ENCODE data around the gene RUBCN. TPM values are rescaled to one million over a fixed set of nuclear protein-coding genes. Genes with fewer than 3 reads are reported as not detected.
"Not testable (repeated sequence)": the region's sequence is repeated elsewhere in the genome, so short reads cannot be mapped to it uniquely, and the experiment has no call there.

The RUBCN gene
- total RNA-seq, 1 donor from 2014 or later = 5.1 TPM

DNA sequence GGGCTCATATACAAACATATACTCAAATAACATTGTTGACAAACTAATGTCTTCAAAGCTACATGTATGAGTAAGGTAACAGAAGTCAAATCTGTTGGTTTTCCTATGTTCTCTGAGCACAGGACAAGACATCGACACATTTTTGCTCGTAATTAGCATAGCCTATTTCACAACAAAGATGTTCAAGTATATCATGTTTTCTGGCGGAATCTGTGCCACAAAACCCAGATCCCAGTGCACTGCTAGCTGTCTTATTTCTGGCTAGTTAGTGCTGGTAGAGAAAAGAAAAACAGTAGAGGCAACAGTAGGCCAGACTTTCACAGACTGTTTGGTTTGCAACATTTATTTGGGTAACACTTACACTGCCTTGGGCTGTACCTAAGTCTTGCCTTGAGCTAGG, 51.2 kb downstream of the RUBCN start:
- DNase-seq (ENCODE audit: low read depth in 2 of 2) = no peak

DNA sequence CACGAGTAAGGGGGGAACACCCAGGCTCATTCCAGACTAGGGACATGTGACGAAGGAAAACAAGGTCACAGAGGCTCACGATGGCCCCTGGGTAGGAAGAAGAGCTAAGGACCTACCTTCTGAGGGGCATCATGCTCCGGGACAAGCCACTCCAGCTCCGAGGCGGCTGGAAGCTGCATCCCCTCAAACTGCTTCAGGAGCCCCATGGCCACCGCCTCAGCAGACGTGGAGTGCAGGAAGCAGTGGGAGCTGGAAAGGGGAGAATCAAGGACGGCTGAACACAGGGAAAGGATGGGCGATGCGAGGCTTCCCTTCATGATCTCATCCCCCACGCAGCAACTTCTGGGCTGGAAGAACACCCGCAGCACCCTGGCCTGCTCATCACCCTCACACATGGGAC, 53.5 kb downstream of the RUBCN start:
- no peak for DNase-seq (ENCODE audit: low read depth in 2 of 2)

DNA sequence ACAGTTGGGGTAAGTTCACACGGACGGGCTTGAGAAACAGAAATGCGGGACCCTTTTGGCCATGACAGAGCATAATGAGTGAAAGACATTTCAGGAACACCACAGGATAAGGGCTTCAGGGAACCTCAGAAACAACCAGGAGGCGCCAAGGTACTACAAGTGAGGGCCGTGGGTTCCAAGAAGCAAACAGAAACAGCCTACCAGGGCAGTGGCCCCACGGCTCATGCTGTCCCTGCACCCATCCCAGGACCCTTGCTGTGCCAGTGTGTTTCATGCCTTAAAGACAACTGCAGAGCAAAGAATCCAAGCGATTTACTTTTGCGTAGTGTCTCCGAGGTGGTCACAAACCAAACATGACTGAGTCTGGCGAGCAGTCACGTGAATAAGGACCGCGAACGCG, 54.0 kb downstream of the RUBCN start:
- DNase-seq (ENCODE audit: low read depth in 2 of 2) = no peak

DNA sequence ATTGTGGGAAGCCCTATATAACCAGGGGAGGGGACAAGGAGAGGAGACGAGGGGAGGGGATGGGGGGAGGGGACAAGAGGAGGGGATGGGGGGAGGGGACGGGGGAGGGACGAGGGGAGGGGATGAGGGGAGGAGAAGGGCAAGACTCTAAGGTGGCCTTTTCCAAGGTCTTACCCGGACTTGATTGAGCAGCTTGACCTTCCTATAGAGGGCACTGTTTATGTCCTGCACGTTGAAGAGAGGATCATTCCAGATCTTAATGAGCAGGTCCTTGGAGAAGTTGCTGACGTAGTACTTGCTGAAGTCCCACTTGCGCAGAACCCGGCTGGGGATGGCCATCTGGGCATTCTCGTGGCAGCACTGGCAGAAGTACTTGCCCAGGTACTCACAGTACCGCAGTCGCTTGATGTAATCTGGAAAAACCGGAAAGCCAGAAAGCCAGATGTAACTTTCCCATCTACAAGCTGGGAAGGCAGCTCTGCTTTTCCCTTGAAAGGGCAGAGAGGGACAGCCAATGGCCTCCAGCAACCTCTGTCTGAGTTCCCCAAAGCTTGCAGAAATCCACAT, 55.7 kb downstream of the RUBCN start:
- no peak for DNase-seq (ENCODE audit: low read depth in 2 of 2)

DNA sequence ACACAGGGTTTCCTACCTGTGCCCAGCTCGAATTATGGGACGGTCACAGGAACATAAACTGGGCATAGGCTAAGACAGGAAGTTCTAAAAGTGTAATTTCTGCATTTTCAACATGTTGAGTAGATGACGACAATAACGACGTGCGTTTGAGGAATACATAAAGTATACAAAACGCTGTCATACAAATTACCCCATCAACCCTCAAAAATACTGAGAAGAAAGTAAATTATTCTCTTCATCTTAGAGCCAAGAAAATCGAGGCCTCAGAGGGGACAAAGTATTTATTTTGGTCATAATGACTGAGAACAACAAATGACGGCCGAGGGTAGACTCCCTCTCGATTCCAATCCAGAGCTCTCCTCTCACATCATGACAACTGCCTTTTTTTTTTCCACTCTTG, 60.8 kb downstream of the RUBCN start:
- no peak for DNase-seq (ENCODE audit: low read depth in 2 of 2)

DNA sequence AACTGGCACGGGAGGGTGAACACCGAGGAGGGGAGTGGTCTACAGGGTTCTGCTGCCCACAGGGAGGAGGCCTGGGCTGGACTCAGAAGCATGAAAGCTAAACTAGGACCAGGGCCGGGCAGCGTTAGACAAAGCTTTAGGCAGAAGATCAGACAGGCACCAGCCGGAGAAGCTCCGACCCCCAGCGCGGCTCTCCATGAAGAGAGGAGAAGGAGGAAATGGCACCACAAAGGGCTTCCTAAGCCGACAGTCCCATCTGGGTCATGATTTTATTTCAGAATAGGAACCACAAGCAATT, 61.2 kb downstream of the RUBCN start:
- no peak for DNase-seq (ENCODE audit: low read depth in 2 of 2)

DNA sequence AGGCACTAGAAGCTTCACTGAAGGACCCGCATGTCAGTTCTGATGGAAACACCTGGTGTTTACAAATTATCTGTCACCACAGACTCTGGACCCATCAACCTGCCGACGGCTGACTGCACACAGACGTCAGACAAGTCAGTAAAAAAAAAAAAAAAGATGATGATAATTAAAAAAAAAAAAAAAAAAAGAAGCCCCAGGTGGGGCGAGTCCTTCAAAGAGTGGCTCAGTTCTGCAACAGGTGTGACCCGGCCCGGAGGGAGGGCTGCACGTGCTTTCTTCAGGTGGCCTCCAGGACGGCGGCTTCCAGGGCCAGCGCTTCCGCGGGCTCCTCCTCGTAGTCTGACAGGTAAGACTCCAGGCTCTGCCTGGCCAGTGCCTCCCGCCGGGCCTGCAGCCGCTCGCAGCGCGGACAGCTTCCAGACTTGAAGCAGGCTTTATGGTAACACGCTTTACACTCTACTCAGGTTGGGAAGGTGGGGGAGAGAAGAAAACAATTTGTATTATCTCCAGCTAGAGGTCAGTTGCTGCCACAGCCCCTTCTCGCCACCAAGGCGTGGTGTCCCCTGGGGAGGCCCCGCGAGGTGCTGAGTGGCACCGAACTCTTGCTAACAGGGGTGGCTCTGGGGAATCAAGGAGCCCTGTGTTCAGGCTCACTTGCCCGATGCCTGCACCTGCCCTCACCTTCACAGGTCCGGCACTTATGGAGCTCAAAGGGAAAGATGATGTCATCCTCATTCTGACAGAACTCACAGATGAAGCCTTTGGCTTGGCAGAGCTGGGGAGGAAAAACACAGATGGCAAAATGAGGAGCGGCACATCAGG, 61.8 kb downstream of the RUBCN start:
- no peak for DNase-seq (ENCODE audit: low read depth in 2 of 2)

DNA sequence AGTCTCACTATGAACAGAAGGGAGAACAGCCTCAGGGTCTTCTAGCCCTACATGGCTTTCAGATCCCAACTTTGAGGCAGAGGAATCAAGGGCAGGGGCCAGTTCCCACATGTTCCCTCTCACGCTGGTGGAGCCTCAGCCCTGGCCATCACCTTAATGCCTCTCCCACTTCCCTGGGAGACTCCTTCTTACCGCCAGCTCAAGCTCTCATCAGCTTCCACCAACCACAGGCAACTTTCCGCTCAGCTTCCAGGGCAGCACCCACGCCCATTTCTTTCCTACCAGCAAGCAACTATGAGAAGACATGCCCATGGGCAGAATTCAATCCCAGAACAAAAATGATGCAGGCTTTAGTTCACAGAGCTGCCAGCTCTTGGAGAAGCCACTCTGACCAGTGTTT, 63.5 kb downstream of the RUBCN start:
- no peak for DNase-seq (ENCODE audit: low read depth in 2 of 2)

DNA sequence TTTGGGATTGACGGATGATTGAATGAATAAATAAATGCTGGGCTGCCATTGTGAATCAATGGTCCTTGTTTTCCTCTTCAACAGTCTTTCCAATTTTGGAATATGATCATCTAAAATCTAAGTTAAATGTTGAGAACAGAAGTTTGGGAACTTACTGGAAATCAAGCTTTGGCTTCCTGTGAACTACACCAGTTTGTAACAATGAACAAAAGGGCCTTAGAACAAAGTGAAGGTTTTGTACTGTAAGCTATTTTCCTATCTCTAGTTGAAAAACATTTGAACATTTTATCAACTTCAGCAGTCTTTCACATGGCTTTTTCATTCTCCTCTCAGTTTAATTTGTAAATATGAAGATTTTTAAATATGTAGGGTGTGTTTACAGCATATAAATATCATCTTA, 66.3 kb downstream of the RUBCN start:
- DNase-seq (ENCODE audit: low read depth in 2 of 2) = no peak

DNA sequence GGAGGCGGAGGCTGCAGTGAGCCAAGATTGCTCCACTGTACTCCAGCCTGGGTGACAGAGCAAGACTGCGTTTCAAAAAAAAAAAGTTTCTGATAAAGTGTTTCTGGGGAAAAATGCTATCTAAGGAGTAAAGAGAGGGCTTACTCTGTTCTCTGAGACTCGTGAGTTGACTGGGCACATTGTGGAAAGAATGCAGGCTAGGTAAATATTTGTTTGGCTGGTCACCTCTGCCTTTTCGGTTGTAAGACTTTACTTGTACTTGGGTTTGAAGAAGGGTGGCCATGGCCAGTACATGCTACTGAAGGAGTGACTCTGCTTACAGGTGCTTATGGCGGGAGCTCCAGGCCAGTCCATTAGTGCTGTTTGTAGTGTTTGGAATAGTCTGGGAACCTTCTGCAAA, 68.7 kb downstream of the RUBCN start:
- no peak for DNase-seq (ENCODE audit: low read depth in 2 of 2)

DNA sequence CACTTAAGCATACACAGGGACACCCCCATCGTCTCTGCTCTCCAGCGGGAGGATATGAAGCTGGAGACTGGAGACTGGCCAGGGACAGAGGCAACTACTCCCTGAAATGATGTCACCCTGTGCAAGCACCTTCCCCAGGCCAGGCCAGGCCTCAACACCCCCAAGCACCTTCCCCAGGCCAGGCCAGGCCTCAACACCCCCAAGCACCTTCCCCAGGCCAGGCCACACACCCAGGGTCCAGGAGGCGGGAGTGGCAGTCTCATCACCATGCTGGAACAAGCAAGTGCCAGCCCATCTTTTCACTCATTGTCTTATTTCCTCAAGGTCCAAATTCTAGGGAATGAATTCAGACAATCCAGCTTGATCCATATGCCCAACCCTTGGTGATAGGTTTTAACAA, 69.4 kb downstream of the RUBCN start:
- DNase-seq (ENCODE audit: low read depth in 2 of 2) = not testable (repeated sequence)

DNA sequence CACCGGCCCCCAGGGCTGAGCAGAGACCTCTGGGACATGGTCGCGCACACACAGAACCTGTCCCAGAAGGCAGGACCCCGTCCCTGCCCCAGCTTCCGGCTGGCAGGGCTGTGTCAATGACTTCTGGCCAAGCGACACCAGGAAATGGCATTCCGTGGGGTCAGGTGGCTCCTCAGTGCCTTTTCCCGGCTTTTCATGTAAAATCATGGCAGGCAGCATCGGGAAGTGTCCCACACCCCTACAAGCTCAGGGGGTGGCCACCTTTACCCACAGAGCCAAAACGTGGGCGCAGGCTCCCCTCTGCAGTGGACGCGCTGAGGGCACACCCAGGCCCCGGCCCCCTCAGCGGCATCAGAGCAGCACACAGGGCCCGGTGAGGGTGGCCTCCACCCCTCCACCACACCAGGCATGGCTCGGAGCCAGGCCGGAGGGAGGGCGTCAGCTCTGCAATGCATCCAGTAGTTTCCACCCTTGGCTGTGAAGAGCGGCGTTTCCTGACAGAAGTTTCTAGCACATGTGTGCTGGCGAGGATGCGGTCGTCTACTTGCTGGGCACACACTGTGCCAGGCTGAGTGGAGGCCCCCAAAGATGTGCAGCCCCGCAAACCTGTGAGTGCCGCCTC, 70.4 kb downstream of the RUBCN start:
- DNase-seq (ENCODE audit: low read depth in 2 of 2) = not testable (repeated sequence)

DNA sequence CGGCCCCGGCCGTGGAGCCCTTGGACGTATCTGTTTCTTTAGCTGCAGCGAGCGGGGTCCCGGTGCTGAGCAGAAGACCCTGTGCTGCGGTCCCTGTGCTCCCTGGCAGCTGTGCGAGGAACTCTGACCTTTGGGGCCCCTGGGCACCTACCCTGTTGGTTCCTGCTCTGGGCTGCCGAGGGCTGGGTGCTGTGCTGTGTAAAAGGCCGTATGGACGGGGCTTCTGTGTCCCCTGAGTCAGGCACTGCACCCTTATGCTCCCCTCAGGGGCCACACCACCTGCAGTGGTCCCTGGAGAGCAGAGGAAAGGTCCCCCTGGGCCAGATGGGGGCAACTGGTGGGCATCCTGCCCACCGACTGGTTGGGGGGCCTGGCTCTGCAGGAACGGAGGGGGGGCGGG, 71.2 kb downstream of the RUBCN start:
- not testable (repeated sequence) for DNase-seq (ENCODE audit: low read depth in 2 of 2)

DNA sequence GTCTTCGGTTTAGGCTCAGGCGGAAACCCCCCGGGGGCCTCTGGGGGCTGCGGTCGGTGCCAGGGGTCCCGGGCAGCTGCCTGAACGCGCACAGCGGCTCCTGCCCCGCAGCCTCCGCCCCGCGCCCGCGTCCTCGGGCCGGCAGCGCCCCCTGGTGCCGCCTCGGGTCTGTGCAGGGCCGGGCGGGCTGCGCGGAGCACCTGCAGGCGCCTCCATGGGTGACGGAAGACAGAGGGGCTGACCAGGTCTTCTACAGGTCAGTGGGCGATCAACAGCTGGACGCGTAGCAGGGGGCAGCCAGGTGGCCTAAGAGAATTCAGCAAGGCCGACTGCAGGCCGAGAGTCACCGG, 71.6 kb downstream of the RUBCN start:
- DNase-seq (ENCODE audit: low read depth in 2 of 2) = not testable (repeated sequence)

DNA sequence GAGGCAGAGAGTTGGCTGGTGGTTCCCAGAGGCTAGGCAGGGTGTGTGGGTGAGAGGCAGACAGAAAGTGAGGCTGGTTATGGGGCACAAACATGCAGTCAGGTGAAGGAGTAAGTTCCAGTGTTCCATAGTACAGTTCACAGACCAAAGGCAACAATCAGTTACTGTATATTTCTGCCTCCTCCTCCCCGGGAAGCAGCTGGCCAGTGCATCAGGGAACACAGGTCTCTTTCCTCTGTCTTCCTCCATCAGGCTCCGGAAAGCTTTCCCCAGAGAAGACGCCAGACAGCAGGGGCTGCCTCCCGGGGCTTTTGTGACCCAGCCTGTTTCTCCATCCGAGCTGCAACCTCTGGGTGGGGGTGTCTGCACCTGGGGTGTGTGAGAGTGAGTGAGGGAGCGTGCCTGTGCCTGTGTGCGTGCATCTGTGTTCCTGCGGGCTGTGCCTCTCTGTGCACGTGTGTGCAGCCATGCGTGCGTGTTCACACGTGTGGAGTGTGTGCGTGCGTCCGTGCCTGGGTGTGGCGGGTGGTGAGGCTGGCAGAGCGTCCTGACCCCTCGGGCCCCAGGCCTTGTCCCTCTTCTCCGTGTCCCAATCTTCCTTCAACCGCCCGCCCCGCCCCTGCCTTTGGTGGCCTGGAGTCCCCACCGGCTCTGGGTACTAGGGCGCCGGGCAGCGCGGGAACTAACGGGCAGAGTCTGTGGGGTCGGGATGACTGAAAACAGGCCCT, 72.1 kb downstream of the RUBCN start:
- not testable (repeated sequence) for DNase-seq (ENCODE audit: low read depth in 2 of 2)

DNA sequence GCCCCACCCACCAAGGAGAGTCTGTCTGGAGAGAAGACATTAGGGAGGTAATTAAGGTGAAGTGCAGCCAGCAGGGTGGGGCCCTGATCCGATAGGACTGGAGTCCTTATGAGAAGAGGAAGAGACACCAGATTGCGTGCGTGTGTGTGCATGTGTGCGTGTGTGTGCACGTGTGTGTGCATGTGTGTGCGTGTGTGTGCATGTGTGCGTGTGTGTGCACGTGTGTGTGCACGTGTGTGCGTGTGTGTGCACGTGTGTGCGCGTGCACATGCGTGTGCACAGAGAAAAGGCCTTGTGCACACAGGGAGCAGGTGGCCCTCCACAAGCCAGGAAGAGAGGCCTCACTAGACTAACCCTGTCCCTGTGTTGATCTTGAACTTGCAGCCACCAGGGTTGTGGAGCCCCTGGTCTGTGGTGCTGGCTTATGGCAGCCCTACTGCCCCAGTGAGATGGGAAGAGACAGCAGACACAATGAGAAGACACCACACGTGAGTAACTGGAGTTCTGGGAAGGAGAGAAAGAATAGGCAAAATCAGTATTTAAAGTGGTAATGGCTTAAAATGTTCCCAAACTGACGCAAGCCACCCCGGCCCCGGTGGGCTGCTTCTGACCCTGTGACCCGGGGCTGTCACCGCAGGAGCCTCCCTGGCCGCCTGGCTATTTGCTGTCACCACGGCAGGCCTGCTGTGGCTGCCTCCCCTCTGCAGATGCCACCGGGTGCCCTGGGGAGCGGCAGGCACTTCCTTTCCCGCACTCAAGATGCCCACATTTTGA, 73.2 kb downstream of the RUBCN start:
- not testable (repeated sequence) for DNase-seq (ENCODE audit: low read depth in 2 of 2)

DNA sequence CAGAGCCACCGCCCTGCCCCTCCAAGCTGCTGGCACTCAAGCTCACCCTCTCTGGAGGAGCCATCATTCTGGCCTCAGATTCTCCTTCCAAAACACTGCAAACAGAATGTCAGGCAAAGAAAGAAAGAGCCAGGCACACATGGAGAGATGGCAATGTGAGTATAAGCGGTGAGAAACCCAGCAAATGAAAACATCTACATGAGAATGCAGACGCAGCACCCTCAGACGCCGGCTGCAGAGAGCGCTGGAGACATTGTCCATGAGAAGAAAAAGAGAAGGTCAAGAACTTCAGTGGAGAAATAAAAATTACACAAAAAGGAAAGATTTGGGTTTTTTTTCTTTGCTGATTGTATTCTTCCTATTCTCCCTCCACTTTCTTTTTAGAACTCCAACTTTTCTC, 74.4 kb downstream of the RUBCN start:
- not testable (repeated sequence) for DNase-seq (ENCODE audit: low read depth in 2 of 2)

DNA sequence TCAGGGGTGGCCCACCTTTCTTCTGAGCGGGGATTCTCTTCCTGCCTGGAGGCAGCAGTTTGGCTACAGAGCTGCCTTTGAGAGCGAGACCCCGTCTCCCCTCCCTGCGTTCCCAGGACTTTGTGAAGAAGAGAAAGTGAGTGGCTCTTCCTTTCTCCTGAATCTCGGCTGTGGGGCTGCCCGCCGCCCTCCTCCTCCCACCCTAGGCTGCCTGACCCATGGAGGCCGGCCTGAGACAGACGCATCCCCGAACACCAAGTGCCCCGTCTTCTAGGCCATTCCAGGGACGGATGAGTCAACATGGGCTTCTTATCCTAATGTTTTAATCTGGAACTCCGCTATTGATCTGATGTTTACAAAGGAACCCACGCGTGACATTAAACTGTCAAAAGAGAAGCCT, 74.8 kb downstream of the RUBCN start:
- DNase-seq (ENCODE audit: low read depth in 2 of 2) = not testable (repeated sequence)

DNA sequence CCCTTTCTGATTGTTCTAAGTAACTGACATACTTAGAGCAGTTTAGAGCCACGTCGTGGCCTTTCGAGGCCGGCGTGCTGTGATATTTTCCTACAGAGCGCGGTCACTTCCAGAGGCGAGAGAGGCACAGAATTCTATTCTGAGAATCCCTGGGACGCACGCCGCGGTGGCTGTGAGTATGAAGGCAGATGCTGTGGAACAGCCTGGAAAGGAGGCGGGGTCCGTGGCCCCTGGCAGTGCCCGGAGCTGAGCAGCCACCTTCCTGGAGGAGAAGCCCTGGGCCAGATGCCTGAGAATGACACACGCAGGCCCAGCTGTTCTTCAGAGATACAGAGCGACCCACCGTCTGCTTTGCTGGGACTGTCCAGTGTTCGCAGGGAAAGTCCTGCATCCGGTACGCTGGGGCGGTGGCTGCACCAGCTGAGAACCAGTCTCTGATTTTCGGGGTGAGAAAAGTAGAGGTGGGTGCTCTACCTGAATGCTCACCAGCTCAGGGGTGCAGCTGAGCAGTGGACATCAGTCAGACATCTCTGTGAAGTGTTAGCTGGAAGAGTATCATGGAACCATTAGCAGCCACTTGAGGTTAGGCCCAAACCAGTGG, 75.4 kb downstream of the RUBCN start:
- DNase-seq (ENCODE audit: low read depth in 2 of 2) = not testable (repeated sequence)

DNA sequence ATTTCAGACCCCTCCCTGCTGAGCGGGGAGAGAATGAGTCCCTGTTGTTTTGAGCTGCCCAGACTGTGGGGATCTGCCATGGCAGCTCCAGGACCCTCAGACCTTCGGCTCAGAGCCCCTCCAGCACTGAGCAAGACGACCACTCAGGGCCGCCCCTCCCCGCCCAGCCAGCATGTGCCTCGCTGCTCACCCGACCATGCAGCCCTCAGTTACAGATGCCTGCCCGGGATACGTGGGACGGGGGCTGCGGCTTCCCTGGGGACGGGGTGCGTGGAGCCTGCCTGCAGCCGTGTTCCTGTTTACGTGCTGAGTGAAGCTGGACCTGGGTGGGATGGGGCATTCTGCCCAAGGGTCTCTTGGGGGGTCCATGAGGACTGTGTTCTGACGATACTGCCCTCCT, 77.0 kb downstream of the RUBCN start:
- DNase-seq (ENCODE audit: low read depth in 2 of 2) = not testable (repeated sequence)

DNA sequence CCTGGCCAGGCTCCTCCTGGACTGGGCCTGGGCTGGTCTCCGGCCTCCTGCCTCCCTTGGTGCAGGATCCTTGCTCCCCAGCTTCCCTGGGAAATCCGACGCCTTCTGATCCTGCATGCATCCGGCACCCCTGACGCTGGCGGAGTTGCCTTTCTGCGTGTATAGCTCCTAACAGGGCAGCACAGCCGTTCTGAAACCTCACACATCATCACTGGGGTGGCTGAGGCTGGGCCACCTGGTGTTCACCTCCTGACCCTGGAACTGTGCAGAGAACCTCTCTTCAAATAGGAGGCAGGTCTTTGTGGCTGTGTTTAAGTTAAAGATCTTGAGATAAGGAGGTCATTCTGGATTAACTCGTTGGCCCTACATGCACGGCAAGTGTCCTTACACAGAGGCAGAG, 77.6 kb downstream of the RUBCN start:
- DNase-seq (ENCODE audit: low read depth in 2 of 2) = not testable (repeated sequence)

All from dermis microvascular lymphatic vessel endothelial cell (primary cell).